ENCODE data around the gene MPC2.
"Not testable (repeated sequence)": the region's sequence is repeated elsewhere in the genome, so short reads cannot be mapped to it uniquely, and the experiment has no call there.

DNA sequence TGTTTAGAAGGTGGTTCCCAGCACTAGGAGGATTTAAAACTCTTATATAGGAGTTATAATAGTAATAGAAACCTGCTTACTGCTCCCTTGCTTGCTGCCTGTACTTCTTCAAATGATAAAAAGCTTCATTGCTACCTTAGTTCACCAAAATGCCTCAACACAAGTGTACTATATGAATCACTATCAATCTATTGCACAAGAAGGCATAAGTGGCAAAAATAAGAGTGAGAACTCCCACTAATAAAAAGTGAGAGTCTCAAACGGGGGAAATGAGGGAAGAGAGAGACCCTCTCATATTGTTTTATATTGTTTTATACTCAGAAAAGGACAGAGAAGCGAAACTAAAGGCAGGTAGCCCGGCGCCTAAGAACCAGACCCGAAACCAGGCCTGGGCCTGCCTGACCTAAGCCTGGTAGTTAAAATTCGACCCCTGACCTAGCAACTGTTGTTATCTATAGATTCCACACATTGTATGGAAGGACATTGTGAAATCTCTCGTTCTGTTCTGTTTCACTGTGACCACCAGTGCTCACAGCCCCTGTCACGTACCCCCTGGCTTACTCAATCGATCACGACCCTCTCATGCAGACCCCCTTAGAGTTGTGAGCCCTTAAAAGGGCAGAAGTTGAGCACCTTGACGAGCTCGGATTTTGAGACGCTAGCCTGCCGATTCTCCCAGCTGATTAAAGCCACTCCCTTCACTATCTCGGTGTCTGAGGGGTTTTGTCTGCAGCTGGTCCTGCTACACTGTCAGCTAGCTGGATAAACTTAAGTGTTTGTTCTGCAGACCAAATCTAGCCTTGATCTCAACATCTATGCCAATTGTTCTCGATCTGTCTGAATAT lies 67.5 kb downstream of the MPC2 start:
- TF ChIP-seq, protein P1, sequence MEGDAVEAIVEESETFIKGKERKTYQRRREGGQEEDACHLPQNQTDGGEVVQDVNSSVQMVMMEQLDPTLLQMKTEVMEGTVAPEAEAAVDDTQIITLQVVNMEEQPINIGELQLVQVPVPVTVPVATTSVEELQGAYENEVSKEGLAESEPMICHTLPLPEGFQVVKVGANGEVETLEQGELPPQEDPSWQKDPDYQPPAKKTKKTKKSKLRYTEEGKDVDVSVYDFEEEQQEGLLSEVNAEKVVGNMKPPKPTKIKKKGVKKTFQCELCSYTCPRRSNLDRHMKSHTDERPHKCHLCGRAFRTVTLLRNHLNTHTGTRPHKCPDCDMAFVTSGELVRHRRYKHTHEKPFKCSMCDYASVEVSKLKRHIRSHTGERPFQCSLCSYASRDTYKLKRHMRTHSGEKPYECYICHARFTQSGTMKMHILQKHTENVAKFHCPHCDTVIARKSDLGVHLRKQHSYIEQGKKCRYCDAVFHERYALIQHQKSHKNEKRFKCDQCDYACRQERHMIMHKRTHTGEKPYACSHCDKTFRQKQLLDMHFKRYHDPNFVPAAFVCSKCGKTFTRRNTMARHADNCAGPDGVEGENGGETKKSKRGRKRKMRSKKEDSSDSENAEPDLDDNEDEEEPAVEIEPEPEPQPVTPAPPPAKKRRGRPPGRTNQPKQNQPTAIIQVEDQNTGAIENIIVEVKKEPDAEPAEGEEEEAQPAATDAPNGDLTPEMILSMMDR (IDR thresholded peaks at IDR 0.05) = not testable (repeated sequence)
- TF ChIP-seq POLR2A (IDR thresholded peaks at IDR 0.05) = not testable (repeated sequence)

Measured in uterus (tissue), 2 donors.